Ovary (tissue), 10 donors: ENCODE measurements around the gene ALPK3. TPM values are rescaled to one million over a fixed set of nuclear protein-coding genes. Genes with fewer than 3 reads are reported as not detected.

Experiments
- DNase-seq, 5 donors: peaks; one replicate each; pipeline ENCODE4 v3.0.0-alpha.2; 2019 to 2020
- H3K27ac ChIP-seq, 2 donors: fragments of 200-600 bp; one replicate each; pipeline versions ENCODE4 v1.5.1 to v1.8.0; 2019 to 2022
- H3K27me3 ChIP-seq: fragments of 200-600 bp; one replicate; pipeline ENCODE4 v1.8.0; 2022
- H3K36me3 ChIP-seq: fragments of 200-600 bp; sonication (generic); one replicate; pipeline ENCODE4 v1.5.1; 2019
- H3K4me1 ChIP-seq: one replicate; pipeline ENCODE4 v1.8.1; 2013; ENCODE audit warnings: mild to moderate bottlenecking, moderate library complexity; ENCODE audit not compliant: insufficient read depth
- H3K4me3 ChIP-seq: fragments of 200-600 bp; sonication (generic); one replicate; pipeline ENCODE4 v1.5.1; 2017
- H3K9me3 ChIP-seq, 2 donors: fragments of 200-600 bp in 1 of 2; sonication (generic) in 1 of 2; one replicate each; pipeline versions ENCODE4 v1.5.1 to v1.8.1; 2013 to 2019; ENCODE audit warnings: mild to moderate bottlenecking in 1 of 2, moderate library complexity in 1 of 2
- EP300 ChIP-seq: sonication (generic); formaldehyde crosslinking; IDR thresholded peaks from one replicate; pipeline ENCODE4 v1.6.1; 2017; ENCODE audit warnings: antibody characterized with exemption
- POLR2A ChIP-seq: fragments of 450-650 bp; IDR thresholded peaks from one replicate; pipeline ENCODE4 v1.6.1; 2017; ENCODE audit warnings: antibody characterized with exemption, mild to moderate bottlenecking, moderate library complexity
- WGBS, 3 donors: extraction: QIAGEN DNeasy Blood & Tissue Kit in 1 of 3; methylation state at CpG; one replicate each; pipeline versions ENCODE4 v1.1.5 to v1.1.7; 2013 to 2017; 5-methylcytosine and 5-hydroxymethylcytosine counted together
- intact Hi-C, 4 donors: fragments of 100-400 bp; cut with DNase I; formaldehyde crosslinking; loops; one replicate each; pipeline versions ENCODE4 v1.11.0 to v1.15.1; 2022 to 2023
- long read RNA-seq, 3 donors: library from polyadenylated mRNA in 2 of 3; unstranded in 2 of 3; transcript quantifications; one replicate each; pipeline ENCODE4 v2.0.0 and lab custom pipeline, GENCODE V29; 2021 to 2026
- polyA plus RNA-seq, 2 donors: library from polyadenylated mRNA; stranded (reverse); fragments of 200-250 nt in 1 of 2; fragments of 350-450 nt in 1 of 2; fragmentation: Illumina TruSeq in 1 of 2; extraction: RNeasy Lipid Tissue Mini Kit (QIAGEN cat#74804) in 1 of 2; gene quantifications; one replicate each; pipeline ENCODE4 v1.2.3, GENCODE V29; 2013 to 2014
- total RNA-seq, 7 donors: library from RNA; depleted of rRNA in 2 of 7; stranded (reverse); fragments of >200 nt in 2 of 7; fragmentation: NEBNext Ultra II Directional in 3 of 7; extraction: Animal tissue kit (Norgen Biotek cat#: 25700) in 3 of 7; gene quantifications; one replicate each; pipeline versions ENCODE4 v1.1.0 to v1.2.4, GENCODE V29; 2016 to 2023
- TF ChIP-seq, protein P1 (sequence below), 3 donors: fragments of 450-650 bp in 2 of 3; fragments of 200-600 bp in 1 of 3; IDR thresholded peaks; one replicate each; pipeline versions ENCODE4 v1.5.1 to v1.8.0; 2016 to 2022; ENCODE audit warnings: antibody characterized with exemption in 3 of 3, mild to moderate bottlenecking in 1 of 3
- donor health status: DM: no; HTN: no; CAD: no; lungs with moderate emphysema.
- donor health status: DM: no; HTN: no; CAD: no.
- donor health status: Bipolar disorder and iron deficiency.
- donor health status: DM: yes; HTN: yes; CAD: no.
- donor health status: DM: no; HTN: no; CAD: no.
- donor health status: DM: yes; HTN: yes; CAD: no.

Gene ALPK3, protein sequence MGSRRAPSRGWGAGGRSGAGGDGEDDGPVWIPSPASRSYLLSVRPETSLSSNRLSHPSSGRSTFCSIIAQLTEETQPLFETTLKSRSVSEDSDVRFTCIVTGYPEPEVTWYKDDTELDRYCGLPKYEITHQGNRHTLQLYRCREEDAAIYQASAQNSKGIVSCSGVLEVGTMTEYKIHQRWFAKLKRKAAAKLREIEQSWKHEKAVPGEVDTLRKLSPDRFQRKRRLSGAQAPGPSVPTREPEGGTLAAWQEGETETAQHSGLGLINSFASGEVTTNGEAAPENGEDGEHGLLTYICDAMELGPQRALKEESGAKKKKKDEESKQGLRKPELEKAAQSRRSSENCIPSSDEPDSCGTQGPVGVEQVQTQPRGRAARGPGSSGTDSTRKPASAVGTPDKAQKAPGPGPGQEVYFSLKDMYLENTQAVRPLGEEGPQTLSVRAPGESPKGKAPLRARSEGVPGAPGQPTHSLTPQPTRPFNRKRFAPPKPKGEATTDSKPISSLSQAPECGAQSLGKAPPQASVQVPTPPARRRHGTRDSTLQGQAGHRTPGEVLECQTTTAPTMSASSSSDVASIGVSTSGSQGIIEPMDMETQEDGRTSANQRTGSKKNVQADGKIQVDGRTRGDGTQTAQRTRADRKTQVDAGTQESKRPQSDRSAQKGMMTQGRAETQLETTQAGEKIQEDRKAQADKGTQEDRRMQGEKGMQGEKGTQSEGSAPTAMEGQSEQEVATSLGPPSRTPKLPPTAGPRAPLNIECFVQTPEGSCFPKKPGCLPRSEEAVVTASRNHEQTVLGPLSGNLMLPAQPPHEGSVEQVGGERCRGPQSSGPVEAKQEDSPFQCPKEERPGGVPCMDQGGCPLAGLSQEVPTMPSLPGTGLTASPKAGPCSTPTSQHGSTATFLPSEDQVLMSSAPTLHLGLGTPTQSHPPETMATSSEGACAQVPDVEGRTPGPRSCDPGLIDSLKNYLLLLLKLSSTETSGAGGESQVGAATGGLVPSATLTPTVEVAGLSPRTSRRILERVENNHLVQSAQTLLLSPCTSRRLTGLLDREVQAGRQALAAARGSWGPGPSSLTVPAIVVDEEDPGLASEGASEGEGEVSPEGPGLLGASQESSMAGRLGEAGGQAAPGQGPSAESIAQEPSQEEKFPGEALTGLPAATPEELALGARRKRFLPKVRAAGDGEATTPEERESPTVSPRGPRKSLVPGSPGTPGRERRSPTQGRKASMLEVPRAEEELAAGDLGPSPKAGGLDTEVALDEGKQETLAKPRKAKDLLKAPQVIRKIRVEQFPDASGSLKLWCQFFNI (N-terminal part only)
- total RNA-seq: 1 to 10 TPM in 4 of 7 donors, under 1 TPM in 3; 0.48 to 2.1 (median 1.0) TPM
- polyA plus RNA-seq: 1 to 10 TPM in 1 of 2 donors, under 1 TPM in 1; 0.62 to 2.8 TPM
- long read RNA-seq, donor 1, partial matches to known transcripts: 0 of 1 reads
- long read RNA-seq, donor 1, other reads (novel, unspliced or antisense): 1 of 1 reads
- long read RNA-seq, donor 2, partial matches to known transcripts: 5 of 5 reads
- long read RNA-seq, donor 2, other reads (novel, unspliced or antisense): 0 of 5 reads
- long read RNA-seq, donor 3: 0 reads

DNA sequence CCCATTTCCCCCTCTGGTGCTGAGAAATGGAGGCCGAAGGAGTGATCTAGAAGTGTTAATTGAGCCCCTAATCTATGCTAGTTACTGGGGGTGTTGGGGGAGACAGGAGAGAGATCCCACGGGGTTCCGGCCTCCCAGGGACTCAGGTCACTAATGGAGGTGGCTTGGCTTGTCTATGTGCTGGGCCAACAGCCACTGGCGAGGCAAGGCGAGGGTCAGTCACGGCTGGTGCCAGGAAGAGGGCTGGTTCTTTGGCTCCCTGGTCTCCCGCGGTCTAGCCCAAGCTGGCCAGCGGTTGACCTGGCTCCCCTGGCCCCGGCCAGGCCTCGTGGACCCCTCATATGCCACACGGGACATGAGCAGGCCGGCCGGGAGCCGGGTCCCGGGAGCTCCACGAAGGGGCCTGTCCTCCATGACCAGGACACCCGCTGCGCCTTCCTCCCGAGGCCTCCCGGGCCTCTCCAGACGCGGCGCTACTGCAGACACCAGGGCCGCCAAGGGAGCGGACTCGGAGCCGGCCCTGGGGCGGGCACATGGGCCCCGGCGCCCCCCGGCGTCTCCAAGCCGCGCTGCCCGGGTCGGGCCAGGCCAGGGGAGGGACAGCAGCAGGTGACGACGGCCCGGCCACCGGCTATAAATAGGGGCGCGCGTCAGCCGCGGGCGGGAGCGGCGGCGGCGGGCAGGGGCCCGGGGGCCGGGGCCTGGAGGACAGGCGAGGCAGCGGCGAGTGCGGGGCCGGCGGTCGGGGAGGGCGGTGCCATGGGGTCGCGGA, at the start of gene ALPK3:
ALPK3 (plus strand) TSS at position 663 of the 772 bp plus-strand sequence; CDS start at position 760, 97 bp downstream.
- intact Hi-C loops: loop anchor here in 2 of 4 donors (10.0 kb wide), 2 partner anchors 62 to 72 kb away; partner anchors contain the start of gene ZNF592 (in 1 of the 2)
- no peak for DNase-seq
- H3K27ac ChIP-seq: no peak within 1 kb of the TSS
- no peaks in the 10 kb centered on the region for H3K36me3 ChIP-seq
- TF ChIP-seq, protein P1, sequence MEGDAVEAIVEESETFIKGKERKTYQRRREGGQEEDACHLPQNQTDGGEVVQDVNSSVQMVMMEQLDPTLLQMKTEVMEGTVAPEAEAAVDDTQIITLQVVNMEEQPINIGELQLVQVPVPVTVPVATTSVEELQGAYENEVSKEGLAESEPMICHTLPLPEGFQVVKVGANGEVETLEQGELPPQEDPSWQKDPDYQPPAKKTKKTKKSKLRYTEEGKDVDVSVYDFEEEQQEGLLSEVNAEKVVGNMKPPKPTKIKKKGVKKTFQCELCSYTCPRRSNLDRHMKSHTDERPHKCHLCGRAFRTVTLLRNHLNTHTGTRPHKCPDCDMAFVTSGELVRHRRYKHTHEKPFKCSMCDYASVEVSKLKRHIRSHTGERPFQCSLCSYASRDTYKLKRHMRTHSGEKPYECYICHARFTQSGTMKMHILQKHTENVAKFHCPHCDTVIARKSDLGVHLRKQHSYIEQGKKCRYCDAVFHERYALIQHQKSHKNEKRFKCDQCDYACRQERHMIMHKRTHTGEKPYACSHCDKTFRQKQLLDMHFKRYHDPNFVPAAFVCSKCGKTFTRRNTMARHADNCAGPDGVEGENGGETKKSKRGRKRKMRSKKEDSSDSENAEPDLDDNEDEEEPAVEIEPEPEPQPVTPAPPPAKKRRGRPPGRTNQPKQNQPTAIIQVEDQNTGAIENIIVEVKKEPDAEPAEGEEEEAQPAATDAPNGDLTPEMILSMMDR (IDR thresholded peaks at IDR 0.05): no peak
- TF ChIP-seq POLR2A: no peak
- H3K4me1 ChIP-seq: peaks cover 11% of the 10 kb centered on the region
- H3K4me3 ChIP-seq: no peak within 1 kb of the TSS
- H3K9me3 ChIP-seq: no peaks in the 10 kb centered on the region
- 50 to 61% (median 57%) methylated on average over 27 to 63 of the region's 63 CpGs for WGBS, 3 donors
- no peaks in the 10 kb centered on the region for H3K27me3 ChIP-seq

DNA sequence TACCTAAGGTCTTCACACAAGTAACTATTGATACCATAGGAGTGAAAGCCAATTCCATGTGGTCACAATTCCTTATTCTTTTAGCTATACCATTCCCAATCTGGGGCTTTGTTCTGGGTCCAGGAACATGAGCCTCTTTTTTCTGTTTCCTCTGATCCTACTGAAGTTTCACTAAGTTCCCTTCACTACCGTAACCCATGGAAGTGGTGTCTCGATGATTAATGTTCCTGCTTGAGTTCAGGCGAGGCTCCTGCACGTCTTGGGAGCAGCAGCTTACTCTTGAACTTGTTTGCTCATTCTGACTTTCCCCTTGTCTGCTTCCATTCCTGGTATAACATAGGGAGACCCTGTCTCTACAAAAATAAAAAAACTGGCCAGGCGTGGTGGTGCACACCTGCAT, 45.1 kb upstream of the ALPK3 start:
- Histone ChIP-seq H3K4me1 (peaks cover 3% of the 10 kb centered on the region), H3K27me3 (no peaks in the 10 kb centered on the region), H3K4me3 (no peak overlapping the region), H3K9me3 (no peaks in the 10 kb centered on the region), H3K36me3 (no peaks in the 10 kb centered on the region), H3K27ac (no peak overlapping the region)
- 62 to 86% (median 83%) methylated on average over 5 of the region's 5 CpGs for WGBS, 3 donors
- TF ChIP-seq EP300: no peak
- TF ChIP-seq POLR2A: no peak
- TF ChIP-seq, protein P1 (IDR thresholded peaks at IDR 0.05): no peak
- no peak for DNase-seq
- intact Hi-C loops: no loop called here

DNA sequence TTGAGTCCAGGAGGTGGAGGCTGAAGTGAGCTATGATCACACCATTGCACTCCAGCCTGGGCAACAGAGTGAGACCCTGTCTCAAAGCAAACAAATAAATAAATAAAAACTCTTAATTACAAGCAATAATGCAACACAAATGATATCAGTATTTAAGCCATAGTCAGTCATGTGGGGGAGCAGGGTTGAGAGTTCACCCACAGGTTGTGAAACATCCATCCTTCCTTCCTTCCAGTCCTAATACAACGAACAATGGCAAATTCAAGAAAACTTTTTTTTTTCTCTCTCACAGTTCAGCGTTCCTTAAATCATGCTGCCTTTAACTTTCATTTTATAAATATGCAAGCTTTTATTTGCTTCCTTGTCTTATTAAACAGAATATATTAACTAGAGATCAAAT, 44.7 kb upstream of the ALPK3 start:
- DNase-seq: no peak
- Histone ChIP-seq H3K27ac (no peak overlapping the region), H3K36me3 (no peaks in the 10 kb centered on the region), H3K9me3 (no peaks in the 10 kb centered on the region), H3K4me1 (peaks cover 6% of the 10 kb centered on the region), H3K4me3 (no peak overlapping the region), H3K27me3 (no peaks in the 10 kb centered on the region)
- WGBS, 3 donors: 35 to 43% (median 39%) methylated on average over 2 of the region's 2 CpGs
- intact Hi-C loops: no loop called here
- TF ChIP-seq EP300: no peak
- TF ChIP-seq, protein P1 (IDR thresholded peaks at IDR 0.05): no peak
- no peak for TF ChIP-seq POLR2A
